Heart right ventricle (tissue), 16 donors: ENCODE data around the gene AK3. TPM values are rescaled to one million over a fixed set of nuclear protein-coding genes. Genes with fewer than 3 reads are reported as not detected.

ENCODE experiments used
- ATAC-seq, 8 donors: fragments of 200-7000 bp; cut with Tn5 transposase; one replicate each; pipeline ENCODE4 v1.9.1; 2020; ENCODE audit warnings: mild to moderate bottlenecking in 8 of 8, moderate library complexity in 8 of 8, moderate number of reproducible peaks in 1 of 8
- DNase-seq, 2 donors: peaks; one replicate each; pipeline ENCODE4 v3.0.0-alpha.2; 2020
- H3K27ac ChIP-seq, 10 donors: fragments of 200-600 bp; sonication (generic) in 2 of 10; one replicate each; pipeline versions ENCODE4 v1.5.0 to v1.8.0; 2020 to 2022; ENCODE audit warnings: mild to moderate bottlenecking in 3 of 10
- H3K27me3 ChIP-seq, 7 donors: fragments of 200-600 bp; one replicate each; pipeline ENCODE4 v1.8.0; 2021 to 2022; ENCODE audit warnings: mild to moderate bottlenecking in 2 of 7
- H3K36me3 ChIP-seq, 9 donors: fragments of 200-600 bp; sonication (generic) in 1 of 9; one replicate each; pipeline versions ENCODE4 v1.5.0 to v1.8.0; 2020 to 2022; ENCODE audit warnings: mild to moderate bottlenecking in 2 of 9
- H3K4me1 ChIP-seq, 9 donors: fragments of 200-600 bp; sonication (generic) in 1 of 9; one replicate each; pipeline versions ENCODE4 v1.5.0 to v1.8.0; 2020 to 2022; ENCODE audit warnings: mild to moderate bottlenecking in 4 of 9
- H3K4me3 ChIP-seq, 10 donors: fragments of 200-600 bp; sonication (generic) in 2 of 10; one replicate each; pipeline versions ENCODE4 v1.5.0 to v1.8.0; 2020 to 2022; ENCODE audit warnings: mild to moderate bottlenecking in 7 of 10, moderate library complexity in 2 of 10
- H3K9me3 ChIP-seq, 11 donors: fragments of 200-600 bp in 10 of 11; sonication (generic) in 2 of 11; one replicate each; pipeline versions ENCODE4 v1.5.0 to v1.8.0; 2013 to 2022; ENCODE audit warnings: mild to moderate bottlenecking in 2 of 11, control low read depth in 1 of 11, moderate library complexity in 1 of 11
- CTCF ChIP-seq, 9 donors: fragments of 200-600 bp; sonication (generic) in 2 of 9; IDR thresholded peaks; one replicate each; pipeline versions ENCODE4 v1.5.0 to v1.8.0; 2021 to 2022; ENCODE audit warnings: antibody characterized with exemption in 9 of 9, mild to moderate bottlenecking in 5 of 9, moderate library complexity in 1 of 9
- WGBS, 2 donors: extraction: QIAGEN DNeasy Blood & Tissue Kit; methylation state at CpG; one replicate each; pipeline ENCODE4 v1.1.7; 2013; ENCODE audit warnings: inconsistent platforms in 1 of 2; 5-methylcytosine and 5-hydroxymethylcytosine counted together
- intact Hi-C, 10 donors: fragments of 100-400 bp; cut with DNase I; formaldehyde crosslinking; loops; one replicate each; pipeline versions ENCODE4 v1.11.1 to v1.14.2; 2022
- polyA plus RNA-seq, 2 donors: library from polyadenylated mRNA; stranded (reverse); fragments of 200-250 nt; gene quantifications; one replicate each; pipeline ENCODE4 v1.2.3, GENCODE V29; 2013
- total RNA-seq, 10 donors: library from RNA; stranded (reverse); fragmentation: NEBNext Ultra II Directional in 3 of 10; extraction: Animal tissue kit (Norgen Biotek cat#: 25700) in 3 of 10; gene quantifications; one replicate each; pipeline versions ENCODE4 v1.2.1 to v1.2.4, GENCODE V29; 2021 to 2023
- donor health status: Arrhythmogenic right ventricular cardiomyopathy.
- donor health status: ischemic (EF 13 %, LVEDD 7.1; RV severe dilation, severe dysfunction).
- donor health status: healthy with polysubstance abuse.
- donor health status: DM: no; HTN: yes; CAD: no.
- donor health status: DM: no; HTN: no; CAD: no.
- donor health status: ischemic (EF 25% LVEDD 6.9; RV normal size, moderate dysfunction).
- donor health status: ischemic (EF 25% LVEDD 5.7; RV mildly dilated, moderate dysfunction).
- donor health status: healthy.
- donor health status: DM: yes; HTN: yes; CAD: no.
- donor health status: Ischemic cardiomyopathy.
- donor health status: ischemic (EF 35%, LVEDD 5.7; RV mildly dilated, moderate dysfunction).
- donor health status: nonischemic (EF 11% LVEDD 7.7; RV severe dilation, severe dysfunction).
- donor health status: DM: yes; HTN: yes; CAD: no.
- donor health status: PGD.
- donor health status: ischemic (EF 29% LVEDD 5.4; RV normal size, mild dysfunction).
- donor health status: nonischemic (EF 23%, LVEDD 6.1; RV moderate dilation, normal function).

Gene AK3
- total and polyA plus RNA-seq, 12 donors: 32.9 to 217 (median 138) TPM

GRCh38 chr9:4764033-4764432, 23.0 kb upstream of the AK3 start:
- TF ChIP-seq CTCF (IDR thresholded peaks at IDR 0.05): no peak

GRCh38 chr9:4762886-4763541, 22.0 kb upstream of the AK3 start:
- Histone ChIP-seq H3K9me3 (no peaks in the 10 kb centered on the region), H3K27ac (peak overlapping the region in 8 of 10 donors; percentile 11 to 87 (median 36)), H3K4me1 (peaks cover 0 to 47% (median 12%) of the 10 kb centered on the region in 9 donors), H3K4me3 (peak overlapping the region in 8 of 10 donors; percentile 10 to 41 (median 33)), H3K27me3 (no peaks in the 10 kb centered on the region), H3K36me3 (no peaks in the 10 kb centered on the region)
- intact Hi-C loops: loop anchor here in 9 of 10 donors (1.0 to 10.0 kb wide), 17 partner anchors 30 to 842 kb away; partner anchors contain the start of genes JAK2 (in 5 of the 9), PLGRKT (in 1 of the 9) and RCL1 (in 1 of the 9)
- peak in 2 of 9 donors; percentile 1 to 4 for TF ChIP-seq CTCF (IDR thresholded peaks at IDR 0.05)
- ATAC-seq (peak; percentile 29 to 85 (median 75)), DNase-seq (peak in 1 of 2 donors; percentile 18)
- WGBS, 2 donors: 31 to 47% methylated on average over 14 of the region's 14 CpGs

More at GRCh38 chr9:4764033-4764432, 23.0 kb upstream of the AK3 start:
- WGBS, 2 donors: 78 to 81% methylated on average over 3 of the region's 3 CpGs
- intact Hi-C loops: loop anchor here in 8 of 10 donors (5.0 to 10.0 kb wide), 12 partner anchors 33 to 841 kb away; partner anchors contain the start of genes JAK2 (in 3 of the 8) and PLGRKT (in 1 of the 8)
- H3K4me1 ChIP-seq: peaks cover 0 to 47% (median 12%) of the 10 kb centered on the region in 9 donors
- DNase-seq (no peak), ATAC-seq (no peak)
- no peak overlapping the region for H3K4me3 ChIP-seq
- peak overlapping the region in 1 of 10 donors; percentile 87 for H3K27ac ChIP-seq
- H3K9me3 ChIP-seq: no peaks in the 10 kb centered on the region
- H3K36me3 ChIP-seq: no peaks in the 10 kb centered on the region
- no peaks in the 10 kb centered on the region for H3K27me3 ChIP-seq

- peak; percentile 53 to 90 (median 80) for TF ChIP-seq CTCF (IDR thresholded peaks at IDR 0.05)
- Histone ChIP-seq H3K36me3 (no peaks in the 10 kb centered on the region), H3K4me3 (peak overlapping the region in 8 of 10 donors; percentile 10 to 41 (median 33)), H3K9me3 (no peaks in the 10 kb centered on the region), H3K27ac (peak overlapping the region in 7 of 10 donors; percentile 11 to 87 (median 37)), H3K27me3 (no peaks in the 10 kb centered on the region), H3K4me1 (peaks cover 0 to 47% (median 12%) of the 10 kb centered on the region in 9 donors)
- intact Hi-C loops: loop anchor here in 9 of 10 donors (2.0 to 10.0 kb wide), 15 partner anchors 31 to 843 kb away; partner anchors contain the start of genes JAK2 (in 5 of the 9), PLGRKT (in 1 of the 9) and RCL1 (in 1 of the 9)
- ATAC-seq (peak in 7 of 8 donors; percentile 38 to 75 (median 66)), DNase-seq (peak; percentile 51 to 74)
- 26 to 27% methylated on average over 22 of the region's 22 CpGs for WGBS, 2 donors
Measured at GRCh38 chr9:4762108-4762885, 21.3 kb upstream of the AK3 start.

- TF ChIP-seq CTCF (IDR thresholded peaks at IDR 0.05): no peak
- H3K4me1 ChIP-seq: peaks cover 0 to 47% (median 15%) of the 10 kb centered on the region in 9 donors
- DNase-seq: no peak
- 80 to 81% methylated on average over 3 of the region's 3 CpGs for WGBS, 2 donors
- peak; percentile 7 to 55 (median 40) for ATAC-seq
- intact Hi-C loops: loop anchor here in 8 of 10 donors (2.0 to 10.0 kb wide), 13 partner anchors 37 to 845 kb away; partner anchors contain the start of genes JAK2 (in 3 of the 8) and PLGRKT (in 1 of the 8)
- no peaks in the 10 kb centered on the region for H3K36me3 ChIP-seq
- H3K4me3 ChIP-seq: no peak overlapping the region
- H3K27ac ChIP-seq: peak overlapping the region in 1 of 10 donors; percentile 64
- no peaks in the 10 kb centered on the region for H3K9me3 ChIP-seq
- H3K27me3 ChIP-seq: no peaks in the 10 kb centered on the region
Measured at GRCh38 chr9:4760122-4760521, 19.1 kb upstream of the AK3 start.
